Measurements from ENCODE around the gene DOCK1. TPM values are rescaled to one million over a fixed set of nuclear protein-coding genes. Genes with fewer than 3 reads are reported as not detected.
"Not testable (repeated sequence)": the region's sequence is repeated elsewhere in the genome, so short reads cannot be mapped to it uniquely, and the experiment has no call there.

Gene DOCK1
- total RNA-seq, 2 donors from 2014 or later = 52.9 to 76.7 TPM

DNA sequence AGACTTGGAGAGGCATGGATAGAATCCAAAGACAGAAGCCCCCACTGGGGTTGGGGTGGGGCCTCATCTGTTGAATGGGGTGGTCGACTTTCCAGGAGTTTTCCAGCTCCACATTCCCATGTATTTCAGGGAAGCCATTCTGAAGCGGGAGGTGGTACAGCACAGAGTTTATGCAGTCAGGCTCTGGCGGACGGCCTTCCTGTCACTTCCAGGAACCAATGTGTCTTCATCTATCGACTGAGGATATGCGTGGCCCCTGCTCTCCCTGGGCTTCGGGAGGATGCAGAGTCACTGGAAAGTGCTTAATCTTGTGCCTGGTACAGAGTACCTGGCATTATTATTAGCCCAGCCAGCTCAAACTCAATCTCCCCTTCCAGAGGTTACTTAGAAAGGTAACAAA is 26.3 kb downstream of the DOCK1 start:
- TF ChIP-seq, protein P1, sequence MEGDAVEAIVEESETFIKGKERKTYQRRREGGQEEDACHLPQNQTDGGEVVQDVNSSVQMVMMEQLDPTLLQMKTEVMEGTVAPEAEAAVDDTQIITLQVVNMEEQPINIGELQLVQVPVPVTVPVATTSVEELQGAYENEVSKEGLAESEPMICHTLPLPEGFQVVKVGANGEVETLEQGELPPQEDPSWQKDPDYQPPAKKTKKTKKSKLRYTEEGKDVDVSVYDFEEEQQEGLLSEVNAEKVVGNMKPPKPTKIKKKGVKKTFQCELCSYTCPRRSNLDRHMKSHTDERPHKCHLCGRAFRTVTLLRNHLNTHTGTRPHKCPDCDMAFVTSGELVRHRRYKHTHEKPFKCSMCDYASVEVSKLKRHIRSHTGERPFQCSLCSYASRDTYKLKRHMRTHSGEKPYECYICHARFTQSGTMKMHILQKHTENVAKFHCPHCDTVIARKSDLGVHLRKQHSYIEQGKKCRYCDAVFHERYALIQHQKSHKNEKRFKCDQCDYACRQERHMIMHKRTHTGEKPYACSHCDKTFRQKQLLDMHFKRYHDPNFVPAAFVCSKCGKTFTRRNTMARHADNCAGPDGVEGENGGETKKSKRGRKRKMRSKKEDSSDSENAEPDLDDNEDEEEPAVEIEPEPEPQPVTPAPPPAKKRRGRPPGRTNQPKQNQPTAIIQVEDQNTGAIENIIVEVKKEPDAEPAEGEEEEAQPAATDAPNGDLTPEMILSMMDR (IDR thresholded peaks at IDR 0.05) = no peak
- H3K27ac ChIP-seq = peak overlapping the region in 1 of 2 donors; percentile 46
- H3K4me1 ChIP-seq (ENCODE audit: control insufficient read depth in 1 of 2, low read depth in 2 of 2) = peaks cover 10 to 32% of the 10 kb centered on the region in 2 donors
- ATAC-seq (ENCODE audit: insufficient number of reproducible peaks, low FRiP score, low read depth) (no peak), DNase-seq (ENCODE audit: low spot score) (no peak)
- H3K9me3 ChIP-seq = no peaks in the 10 kb centered on the region
- H3K4me3 ChIP-seq = peak overlapping the region; percentile 68
- peaks cover 4% of the 10 kb centered on the region for H3K36me3 ChIP-seq
- no peaks in the 10 kb centered on the region for H3K27me3 ChIP-seq (replicated peaks; ENCODE audit: insufficient read depth)

DNA sequence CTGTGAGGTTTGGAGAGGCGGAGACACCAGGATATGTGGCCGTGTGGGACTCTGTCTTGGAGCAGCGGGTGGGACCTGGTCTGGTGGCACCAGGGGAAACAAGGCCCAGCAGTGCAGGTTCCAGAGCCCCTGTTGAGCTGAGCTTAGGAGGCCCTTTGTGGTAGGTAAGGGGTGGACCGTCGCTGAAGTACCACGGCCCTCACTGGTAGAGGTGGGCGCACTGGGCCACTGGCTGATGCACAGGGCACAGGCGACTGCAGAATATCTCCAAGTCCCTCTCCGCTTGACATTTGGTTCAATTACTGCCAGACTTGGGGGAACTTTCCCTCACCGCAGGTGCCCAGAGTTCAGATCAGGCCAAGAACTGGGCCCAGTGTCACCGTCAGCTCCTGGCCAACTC is 27.3 kb downstream of the DOCK1 start:
- Histone ChIP-seq H3K4me1 (ENCODE audit: control insufficient read depth in 1 of 2, low read depth in 2 of 2) (peaks cover 10 to 32% of the 10 kb centered on the region in 2 donors), H3K27me3 (replicated peaks; ENCODE audit: insufficient read depth) (no peaks in the 10 kb centered on the region), H3K36me3 (peaks cover 1% of the 10 kb centered on the region), H3K4me3 (no peak overlapping the region), H3K9me3 (no peaks in the 10 kb centered on the region), H3K27ac (no peak overlapping the region)
- DNase-seq (ENCODE audit: low spot score) (no peak), ATAC-seq (ENCODE audit: insufficient number of reproducible peaks, low FRiP score, low read depth) (no peak)
- TF ChIP-seq, protein P1 (IDR thresholded peaks at IDR 0.05) = no peak

DNA sequence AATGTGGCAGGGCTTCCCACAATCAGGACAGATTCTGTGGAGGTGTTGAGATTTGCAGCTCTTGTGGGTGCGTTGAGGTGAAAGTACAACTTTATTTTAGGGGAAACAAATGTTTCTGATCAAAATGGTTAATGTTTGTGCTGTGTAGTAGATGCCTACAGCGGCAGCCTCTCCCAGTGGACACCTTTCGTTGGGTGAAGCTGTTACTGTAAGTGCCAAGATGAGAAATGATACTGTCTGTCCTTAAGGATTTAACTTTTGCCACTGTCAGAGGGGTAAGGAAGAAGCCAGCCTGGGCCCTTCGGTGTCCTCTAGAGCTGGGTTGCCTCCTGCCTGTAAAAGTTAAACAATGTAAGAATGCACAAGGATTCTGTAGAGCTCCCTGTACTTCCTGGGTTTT is 27.9 kb downstream of the DOCK1 start:
- DNase-seq (ENCODE audit: low spot score) = no peak
- ATAC-seq (ENCODE audit: insufficient number of reproducible peaks, low FRiP score, low read depth) = no peak

DNA sequence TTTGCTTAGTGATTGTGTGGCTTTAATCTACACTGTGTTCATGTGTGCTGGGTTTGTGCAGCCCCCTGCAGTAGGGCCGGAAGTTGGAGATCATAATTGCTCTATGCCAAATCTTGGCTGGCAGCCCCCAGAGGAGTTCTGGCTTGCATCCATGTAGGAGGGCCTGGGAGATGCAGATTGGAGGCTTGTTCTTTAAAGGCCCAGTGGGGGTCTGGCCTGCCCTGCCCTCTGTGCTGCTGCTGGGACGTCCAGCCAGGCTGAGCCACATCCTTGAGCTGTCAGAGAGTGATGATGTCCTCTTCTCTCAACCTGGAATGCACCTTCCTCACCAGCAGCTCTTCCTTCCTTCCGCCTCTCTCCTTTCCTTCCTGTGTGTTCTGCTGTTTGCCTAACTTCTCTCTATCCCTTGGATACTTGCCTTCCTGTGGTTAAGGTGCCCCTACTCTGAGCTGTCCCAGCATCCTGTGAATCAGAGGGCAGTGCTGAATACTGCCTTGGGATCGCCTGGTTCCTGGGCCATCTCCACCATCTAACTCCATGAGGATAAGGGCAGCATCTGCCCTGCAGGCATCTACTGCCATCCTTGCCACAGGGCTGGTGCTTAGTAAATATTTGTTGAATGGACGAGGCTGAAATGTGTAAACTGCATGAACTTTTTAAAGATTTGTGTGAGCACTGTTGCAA is 30.2 kb downstream of the DOCK1 start:
- Histone ChIP-seq H3K27me3 (replicated peaks; ENCODE audit: insufficient read depth) (no peaks in the 10 kb centered on the region), H3K27ac (no peak overlapping the region), H3K9me3 (no peaks in the 10 kb centered on the region), H3K4me3 (no peak overlapping the region), H3K4me1 (ENCODE audit: control insufficient read depth in 1 of 2, low read depth in 2 of 2) (peaks cover 9 to 28% of the 10 kb centered on the region in 2 donors), H3K36me3 (no peaks in the 10 kb centered on the region)
- ATAC-seq (ENCODE audit: insufficient number of reproducible peaks, low FRiP score, low read depth) (no peak), DNase-seq (ENCODE audit: low spot score) (no peak)
- TF ChIP-seq, protein P1 (IDR thresholded peaks at IDR 0.05) = no peak

More for the DNA sequence above, 27.9 kb downstream of the DOCK1 start:
- no peak overlapping the region for H3K27ac ChIP-seq
- no peaks in the 10 kb centered on the region for H3K27me3 ChIP-seq (replicated peaks; ENCODE audit: insufficient read depth)
- H3K36me3 ChIP-seq = no peaks in the 10 kb centered on the region
- peaks cover 10 to 32% of the 10 kb centered on the region in 2 donors for H3K4me1 ChIP-seq (ENCODE audit: control insufficient read depth in 1 of 2, low read depth in 2 of 2)
- no peaks in the 10 kb centered on the region for H3K9me3 ChIP-seq
- TF ChIP-seq, protein P1 (IDR thresholded peaks at IDR 0.05) = no peak
- no peak overlapping the region for H3K4me3 ChIP-seq

DNA sequence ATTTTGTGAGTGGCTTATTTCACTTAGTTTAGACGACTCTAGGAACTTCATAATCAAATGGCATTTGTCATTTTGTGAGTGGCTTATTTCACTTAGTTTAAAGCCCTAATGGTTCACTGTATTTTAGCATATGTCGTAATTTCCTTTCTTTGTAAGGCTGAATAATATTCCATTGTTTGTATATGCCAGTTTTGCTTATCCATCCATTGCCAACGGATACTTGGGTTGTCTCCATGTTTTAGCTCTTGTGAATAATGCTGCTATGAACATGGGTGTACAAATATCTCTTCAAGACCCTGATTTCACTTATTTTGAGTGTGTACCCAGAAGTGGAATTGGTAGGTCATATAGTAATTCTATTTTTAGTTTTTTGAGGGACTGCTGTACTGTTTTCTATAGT is 31.8 kb downstream of the DOCK1 start:
- ATAC-seq (ENCODE audit: insufficient number of reproducible peaks, low FRiP score, low read depth) = no peak
- Histone ChIP-seq H3K36me3 (no peaks in the 10 kb centered on the region), H3K27ac (no peak overlapping the region), H3K27me3 (replicated peaks; ENCODE audit: insufficient read depth) (no peaks in the 10 kb centered on the region), H3K4me1 (ENCODE audit: control insufficient read depth in 1 of 2, low read depth in 2 of 2) (peaks cover 3 to 13% of the 10 kb centered on the region in 2 donors), H3K4me3 (no peak overlapping the region), H3K9me3 (no peaks in the 10 kb centered on the region)
- no peak for DNase-seq (ENCODE audit: low spot score)
- TF ChIP-seq, protein P1 (IDR thresholded peaks at IDR 0.05) = no peak

DNA sequence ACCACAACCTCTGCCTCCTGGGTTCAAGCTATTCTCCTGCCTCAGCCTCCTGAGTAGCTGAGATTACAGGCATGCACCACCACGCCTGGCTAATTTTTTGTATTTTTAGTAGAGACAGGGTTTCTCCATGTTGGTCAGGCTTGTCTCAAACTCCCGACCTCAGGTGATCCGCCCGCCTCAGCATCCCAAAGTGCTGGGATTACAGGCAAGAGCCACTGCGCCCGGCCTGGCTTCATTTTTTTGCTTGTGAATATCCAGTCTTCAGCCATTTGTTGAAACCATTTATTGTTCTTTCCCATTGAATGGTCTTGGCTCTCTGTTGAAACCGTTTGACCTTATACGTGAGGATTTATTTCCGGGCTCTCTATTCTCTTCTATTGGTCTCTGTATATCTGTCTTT is 32.9 kb downstream of the DOCK1 start:
- DNase-seq (ENCODE audit: low spot score); ATAC-seq (ENCODE audit: insufficient number of reproducible peaks, low FRiP score, low read depth); H3K4me3 ChIP-seq; H3K27me3 ChIP-seq (replicated peaks; ENCODE audit: insufficient read depth); H3K36me3 ChIP-seq; H3K9me3 ChIP-seq; H3K27ac ChIP-seq: not testable (repeated sequence)
- H3K4me1 ChIP-seq (ENCODE audit: control insufficient read depth in 1 of 2, low read depth in 2 of 2) = peaks cover 3 to 11% of the 10 kb centered on the region in 2 donors
